ENCODE measurements around the gene EXOC7. TPM values are rescaled to one million over a fixed set of nuclear protein-coding genes. Genes with fewer than 3 reads are reported as not detected.

The EXOC7 gene
- total RNA-seq, 3 donors from 2014 or later: 91.4 to 103 (median 93.9) TPM

GRCh38 chr17:76040376-76040775, 63.2 kb downstream of the EXOC7 start:
- intact Hi-C loops (cut with DNase I; ENCODE audit: low total_unique reads): no loop called here
- Histone ChIP-seq H3K9me3 (no peaks in the 10 kb centered on the region), H3K4me3 (no peak overlapping the region), H3K27ac (no peak overlapping the region), H3K4me1 (no peaks in the 10 kb centered on the region), H3K27me3 (no peaks in the 10 kb centered on the region), H3K36me3 (peaks cover 20% of the 10 kb centered on the region)
- DNase-seq (ENCODE audit: low spot score in 2 of 2): no peak
- TF ChIP-seq POLR2A (IDR thresholded peaks at IDR 0.05): no peak
- TF ChIP-seq, protein P1, sequence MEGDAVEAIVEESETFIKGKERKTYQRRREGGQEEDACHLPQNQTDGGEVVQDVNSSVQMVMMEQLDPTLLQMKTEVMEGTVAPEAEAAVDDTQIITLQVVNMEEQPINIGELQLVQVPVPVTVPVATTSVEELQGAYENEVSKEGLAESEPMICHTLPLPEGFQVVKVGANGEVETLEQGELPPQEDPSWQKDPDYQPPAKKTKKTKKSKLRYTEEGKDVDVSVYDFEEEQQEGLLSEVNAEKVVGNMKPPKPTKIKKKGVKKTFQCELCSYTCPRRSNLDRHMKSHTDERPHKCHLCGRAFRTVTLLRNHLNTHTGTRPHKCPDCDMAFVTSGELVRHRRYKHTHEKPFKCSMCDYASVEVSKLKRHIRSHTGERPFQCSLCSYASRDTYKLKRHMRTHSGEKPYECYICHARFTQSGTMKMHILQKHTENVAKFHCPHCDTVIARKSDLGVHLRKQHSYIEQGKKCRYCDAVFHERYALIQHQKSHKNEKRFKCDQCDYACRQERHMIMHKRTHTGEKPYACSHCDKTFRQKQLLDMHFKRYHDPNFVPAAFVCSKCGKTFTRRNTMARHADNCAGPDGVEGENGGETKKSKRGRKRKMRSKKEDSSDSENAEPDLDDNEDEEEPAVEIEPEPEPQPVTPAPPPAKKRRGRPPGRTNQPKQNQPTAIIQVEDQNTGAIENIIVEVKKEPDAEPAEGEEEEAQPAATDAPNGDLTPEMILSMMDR (IDR thresholded peaks at IDR 0.05): no peak
- TF ChIP-seq POLR2AphosphoS5 (IDR thresholded peaks at IDR 0.05): no peak

GRCh38 chr17:76039121-76039520, 64.5 kb downstream of the EXOC7 start:
- Histone ChIP-seq H3K27me3 (no peaks in the 10 kb centered on the region), H3K4me1 (no peaks in the 10 kb centered on the region), H3K36me3 (peaks cover 20% of the 10 kb centered on the region), H3K4me3 (no peak overlapping the region), H3K9me3 (no peaks in the 10 kb centered on the region), H3K27ac (no peak overlapping the region)
- TF ChIP-seq POLR2AphosphoS5 (IDR thresholded peaks at IDR 0.05) (no peak), POLR2A (IDR thresholded peaks at IDR 0.05) (no peak)
- TF ChIP-seq, protein P1 (IDR thresholded peaks at IDR 0.05): no peak
- no peak for DNase-seq (ENCODE audit: low spot score in 2 of 2)
- intact Hi-C loops (cut with DNase I; ENCODE audit: low total_unique reads): no loop called here

DNA sequence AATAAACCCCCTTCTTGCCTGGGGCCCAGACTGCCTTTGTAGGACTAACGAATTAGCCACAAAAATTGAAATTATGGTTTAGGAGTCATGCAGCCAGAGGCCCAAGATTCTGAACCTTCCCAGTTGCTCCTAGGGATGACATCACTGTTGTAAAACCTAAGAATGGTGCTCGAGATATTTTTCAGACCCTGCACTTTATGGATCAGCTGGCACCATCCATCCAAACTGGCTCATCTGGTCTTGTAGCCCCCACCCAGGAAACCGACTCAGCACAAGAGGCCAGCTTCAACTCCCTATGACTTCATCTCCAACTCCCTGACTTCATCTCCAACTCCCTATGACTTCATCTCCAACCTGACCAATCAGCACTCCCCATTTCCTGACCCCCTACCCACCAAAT, 65.5 kb downstream of the EXOC7 start:
- Histone ChIP-seq H3K4me3 (no peak overlapping the region), H3K36me3 (peaks cover 16% of the 10 kb centered on the region), H3K9me3 (no peaks in the 10 kb centered on the region), H3K27me3 (no peaks in the 10 kb centered on the region), H3K4me1 (no peaks in the 10 kb centered on the region), H3K27ac (no peak overlapping the region)
- intact Hi-C loops (cut with DNase I; ENCODE audit: low total_unique reads): no loop called here
- TF ChIP-seq POLR2A (IDR thresholded peaks at IDR 0.05): no peak
- no peak for TF ChIP-seq POLR2AphosphoS5 (IDR thresholded peaks at IDR 0.05)
- TF ChIP-seq, protein P1 (IDR thresholded peaks at IDR 0.05): no peak
- DNase-seq (ENCODE audit: low spot score in 2 of 2): no peak

GRCh38 chr17:76036497-76037261, 66.9 kb downstream of the EXOC7 start:
- Histone ChIP-seq H3K4me3 (no peak overlapping the region), H3K4me1 (no peaks in the 10 kb centered on the region), H3K36me3 (peaks cover 14% of the 10 kb centered on the region), H3K27me3 (no peaks in the 10 kb centered on the region), H3K9me3 (no peaks in the 10 kb centered on the region), H3K27ac (no peak overlapping the region)
- intact Hi-C loops (cut with DNase I; ENCODE audit: low total_unique reads): no loop called here
- no peak for DNase-seq (ENCODE audit: low spot score in 2 of 2)
- TF ChIP-seq POLR2A (IDR thresholded peaks at IDR 0.05) (no peak), POLR2AphosphoS5 (IDR thresholded peaks at IDR 0.05) (no peak)
- TF ChIP-seq, protein P1 (IDR thresholded peaks at IDR 0.05): no peak

DNA sequence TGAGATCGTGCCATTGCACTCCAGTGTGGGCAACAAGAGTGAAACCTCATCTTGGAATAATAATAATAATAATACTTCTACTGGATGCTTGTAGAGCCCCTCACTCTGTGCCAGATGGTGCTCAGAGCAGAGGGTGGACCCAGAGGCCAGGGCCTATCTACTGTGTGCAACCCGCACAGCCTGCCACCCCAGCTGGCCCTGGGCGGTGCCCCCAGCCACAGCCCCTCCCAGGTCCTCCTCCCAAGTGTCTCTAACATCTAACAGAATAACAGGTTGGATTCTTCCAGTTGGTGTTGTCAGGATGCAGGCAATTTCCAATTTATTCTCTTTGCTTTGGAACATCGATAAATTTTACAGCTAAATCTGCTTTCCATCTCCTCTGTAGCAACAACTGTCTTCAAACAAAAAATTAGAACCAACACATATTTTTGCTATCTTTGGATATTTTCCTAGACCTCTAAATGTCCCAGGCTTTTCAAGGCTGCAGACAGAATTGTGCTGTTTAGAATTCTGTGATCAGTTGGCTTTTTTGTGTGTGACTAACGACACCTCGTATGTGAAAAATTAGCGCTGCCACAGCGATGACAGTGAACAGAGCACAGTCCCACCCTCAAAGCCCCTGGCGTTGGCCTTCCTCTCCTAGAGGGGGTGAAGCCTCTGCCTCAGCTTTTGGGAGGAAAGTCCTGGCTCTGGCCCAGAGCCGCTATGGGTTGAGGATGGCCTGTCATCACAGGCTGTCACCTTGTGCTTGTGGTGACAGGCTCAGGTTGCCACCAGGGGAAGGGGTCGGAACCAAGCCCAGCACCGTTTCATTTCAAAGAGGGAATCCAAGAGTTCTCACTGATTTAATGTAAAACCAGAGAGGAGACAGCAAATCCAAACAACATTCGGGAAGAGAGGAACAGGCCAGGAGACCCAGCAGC, 68.9 kb downstream of the EXOC7 start:
- no peaks in the 10 kb centered on the region for H3K27me3 ChIP-seq
- intact Hi-C loops (cut with DNase I; ENCODE audit: low total_unique reads): no loop called here
- DNase-seq (ENCODE audit: low spot score in 2 of 2): no peak
- H3K27ac ChIP-seq: no peak overlapping the region
- no peaks in the 10 kb centered on the region for H3K9me3 ChIP-seq
- no peaks in the 10 kb centered on the region for H3K36me3 ChIP-seq
- TF ChIP-seq POLR2A (IDR thresholded peaks at IDR 0.05) (no peak), POLR2AphosphoS5 (IDR thresholded peaks at IDR 0.05) (no peak)
- TF ChIP-seq, protein P1 (IDR thresholded peaks at IDR 0.05): no peak
- no peak overlapping the region for H3K4me3 ChIP-seq
- H3K4me1 ChIP-seq: no peaks in the 10 kb centered on the region

All from breast epithelium (tissue), 4 donors.